G401 (cell line): Measurements from ENCODE around the gene ADAP2. TPM values are rescaled to one million over a fixed set of nuclear protein-coding genes. Genes with fewer than 3 reads are reported as not detected.
A peak's percentile ranks its signal among the peaks of the same experiment; 100 is the strongest.
"Not testable (repeated sequence)": the region's sequence is repeated elsewhere in the genome, so short reads cannot be mapped to it uniquely, and the experiment has no call there.

ENCODE experiments used
- DNase-seq: peaks from one replicate; pipeline ENCODE4 v3.0.0-alpha.2; 2015; ENCODE audit warnings: low spot score
- in situ Hi-C: cut with HindIII; loops from 2 replicates; pipeline ENCODE4 v1.10.0; 2016; ENCODE audit warnings: low sequenced_read_pairs, mixed read lengths
- total RNA-seq: library from RNA; depleted of rRNA; stranded (reverse); fragments of >200 nt; shearing (Covaris generic); gene quantifications from 2 replicates; pipeline ENCODE4 v1.2.3, GENCODE V29; 2014

Gene ADAP2
- total RNA-seq, 1 experiment from 2014 or later = 3.7 TPM

DNA sequence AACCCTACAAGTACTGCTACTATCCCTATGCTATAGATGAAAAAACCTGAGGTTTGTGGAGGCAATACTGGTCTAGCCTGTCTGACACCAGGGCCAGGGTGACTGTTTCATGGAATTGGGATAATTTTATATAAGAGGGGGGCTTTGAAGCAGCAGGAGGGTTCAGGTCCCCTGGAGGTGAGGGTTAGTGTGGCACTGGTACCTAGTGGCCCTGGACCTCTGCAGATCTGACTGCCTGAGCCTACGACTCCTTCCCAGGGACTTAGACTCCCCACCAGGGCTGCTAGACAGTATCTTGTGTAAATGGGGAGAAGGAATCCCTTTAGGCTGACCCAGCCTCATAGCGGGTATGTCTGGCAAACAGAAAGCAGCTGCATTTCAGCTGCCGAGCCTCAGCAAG lies 6.8 kb downstream of the ADAP2 start:
- DNase-seq = no peak
- in situ Hi-C loops = no loop called here

DNA sequence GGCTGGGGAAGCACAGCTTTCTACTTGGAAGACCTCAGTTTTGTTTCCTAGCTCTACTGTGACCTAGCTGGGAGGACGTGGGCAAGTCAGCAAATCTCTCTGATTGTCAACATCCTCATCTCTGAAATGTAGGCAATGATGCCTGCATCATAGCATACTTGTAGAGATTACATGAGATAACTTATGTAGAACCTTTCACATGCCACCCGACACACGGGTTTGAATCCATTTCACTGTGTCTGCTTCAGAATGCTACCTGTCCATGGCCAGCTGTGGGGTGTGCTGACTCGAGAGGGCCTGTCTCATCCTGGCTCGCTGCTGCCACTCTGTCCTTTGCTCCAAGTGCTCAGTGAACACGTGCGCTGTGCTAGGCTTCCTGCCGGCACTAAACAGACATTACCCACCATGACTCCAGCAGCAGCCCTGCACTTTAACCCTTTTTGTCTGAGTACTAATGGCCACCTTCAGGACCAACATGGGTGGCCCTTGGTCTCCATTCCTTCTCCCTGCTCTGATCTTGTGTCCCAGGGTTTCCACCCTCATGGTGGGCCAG lies 7.4 kb downstream of the ADAP2 start:
- in situ Hi-C loops = no loop called here
- DNase-seq = no peak

DNA sequence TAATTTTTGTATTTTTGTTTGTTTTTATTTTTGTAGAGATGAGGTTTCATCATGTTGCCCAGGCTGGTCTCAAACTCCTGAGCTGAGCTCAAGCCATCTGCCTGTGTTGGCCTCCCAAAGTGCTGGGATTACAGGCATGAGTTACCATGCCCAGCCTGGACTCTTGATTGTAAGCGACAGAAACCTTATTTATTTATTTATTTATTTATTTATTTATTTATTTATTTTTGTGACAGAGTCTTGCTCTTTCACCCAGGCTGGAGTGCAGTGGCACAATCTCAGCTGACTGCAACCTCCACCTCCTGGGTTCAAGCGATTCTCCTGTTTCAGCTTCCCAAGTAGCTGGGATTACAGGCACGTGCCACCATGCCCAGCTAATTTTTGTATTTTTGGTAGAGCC lies 8.1 kb downstream of the ADAP2 start:
- in situ Hi-C loops, DNase-seq: not testable (repeated sequence)

DNA sequence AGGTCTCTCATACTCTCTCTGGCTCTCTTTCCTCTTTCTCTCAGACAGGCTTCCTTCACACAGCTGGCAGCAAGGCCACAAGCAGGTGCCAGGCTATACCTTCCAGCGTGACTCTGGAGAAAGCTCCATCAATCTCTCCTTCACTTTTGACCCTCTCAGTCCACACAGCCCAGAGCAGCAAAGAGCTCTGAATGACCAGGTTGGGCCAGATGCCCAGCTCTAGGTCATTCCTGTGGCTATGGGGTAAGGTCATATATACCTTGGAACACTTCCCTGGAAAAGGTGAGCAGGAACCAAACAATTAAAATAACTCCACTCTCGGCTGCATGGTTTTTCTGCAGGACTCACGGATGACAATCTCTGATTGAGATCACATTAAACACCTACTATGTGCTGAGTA lies 8.8 kb downstream of the ADAP2 start:
- no peak for DNase-seq
- in situ Hi-C loops = no loop called here

DNA sequence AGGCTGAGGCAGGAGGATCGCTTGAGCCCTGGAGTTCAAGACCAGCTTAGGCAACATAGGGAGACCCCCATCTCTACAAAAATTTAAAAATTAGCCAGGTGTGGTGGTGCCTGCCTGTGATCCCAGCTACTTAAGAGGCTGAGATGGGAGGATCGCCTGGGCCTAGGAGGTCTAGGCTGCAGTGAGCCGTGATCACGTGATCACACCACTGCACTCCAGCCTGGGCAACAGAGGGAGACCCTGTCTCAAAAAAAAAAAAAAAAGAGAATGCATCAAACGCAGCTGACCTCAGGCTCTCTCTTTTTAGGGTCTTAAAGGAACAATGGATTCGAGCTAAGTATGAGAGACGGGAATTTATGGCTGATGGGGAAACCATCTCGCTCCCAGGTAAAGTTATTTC lies 9.8 kb downstream of the ADAP2 start:
- DNase-seq, in situ Hi-C loops: not testable (repeated sequence)

DNA sequence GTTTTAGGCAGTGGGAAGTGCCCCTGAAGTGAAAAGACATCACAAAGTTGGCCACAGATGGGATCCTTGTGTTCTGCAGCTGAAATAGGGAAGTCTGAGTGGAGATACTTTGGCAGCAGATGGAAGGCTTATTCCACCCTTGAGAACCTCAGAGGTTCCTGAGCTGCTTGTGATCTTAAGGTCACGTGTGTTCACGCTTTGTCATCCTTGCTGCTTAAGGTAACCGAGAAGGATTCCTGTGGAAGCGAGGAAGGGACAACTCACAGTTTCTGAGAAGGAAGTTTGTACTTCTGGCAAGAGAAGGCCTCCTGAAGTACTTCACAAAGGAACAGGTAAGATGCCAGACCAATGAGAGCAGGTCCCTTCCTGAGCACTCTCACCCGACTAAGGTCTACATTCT lies 12.2 kb downstream of the ADAP2 start:
- in situ Hi-C loops = no loop called here

DNA sequence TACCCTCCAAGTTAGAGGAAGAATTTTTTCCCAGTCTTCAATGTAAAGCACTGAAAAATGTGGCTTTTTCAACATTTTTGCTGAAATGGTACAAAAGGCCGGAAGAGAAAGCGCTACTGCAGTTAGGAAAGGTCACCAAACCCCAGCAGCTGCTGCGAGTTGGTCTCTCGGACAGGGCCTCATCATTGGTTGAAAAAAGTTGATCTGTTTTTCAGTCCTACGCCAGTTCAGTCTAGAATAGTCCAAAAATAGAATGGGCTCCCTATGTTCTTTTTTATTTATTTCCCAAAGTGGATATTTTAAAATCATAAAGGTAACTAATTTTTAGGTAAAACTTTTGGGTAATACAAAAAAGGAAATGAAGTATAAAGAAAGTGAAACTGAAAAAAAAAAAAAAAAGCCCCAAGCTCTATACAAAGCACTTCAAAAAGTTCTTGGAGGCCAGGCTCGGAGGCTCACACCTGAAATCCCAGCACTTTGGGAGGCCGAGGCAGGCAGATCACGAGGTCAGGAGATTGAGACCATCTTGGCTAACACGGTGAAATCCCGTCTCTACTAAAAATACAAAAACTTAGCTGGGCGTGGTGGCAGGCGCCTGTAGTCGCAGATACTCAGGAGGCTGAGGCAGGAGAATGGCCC lies 17.4 kb downstream of the ADAP2 start:
- in situ Hi-C loops = no loop called here

More for the DNA sequence above, 12.2 kb downstream of the ADAP2 start:
- DNase-seq = no peak

DNA sequence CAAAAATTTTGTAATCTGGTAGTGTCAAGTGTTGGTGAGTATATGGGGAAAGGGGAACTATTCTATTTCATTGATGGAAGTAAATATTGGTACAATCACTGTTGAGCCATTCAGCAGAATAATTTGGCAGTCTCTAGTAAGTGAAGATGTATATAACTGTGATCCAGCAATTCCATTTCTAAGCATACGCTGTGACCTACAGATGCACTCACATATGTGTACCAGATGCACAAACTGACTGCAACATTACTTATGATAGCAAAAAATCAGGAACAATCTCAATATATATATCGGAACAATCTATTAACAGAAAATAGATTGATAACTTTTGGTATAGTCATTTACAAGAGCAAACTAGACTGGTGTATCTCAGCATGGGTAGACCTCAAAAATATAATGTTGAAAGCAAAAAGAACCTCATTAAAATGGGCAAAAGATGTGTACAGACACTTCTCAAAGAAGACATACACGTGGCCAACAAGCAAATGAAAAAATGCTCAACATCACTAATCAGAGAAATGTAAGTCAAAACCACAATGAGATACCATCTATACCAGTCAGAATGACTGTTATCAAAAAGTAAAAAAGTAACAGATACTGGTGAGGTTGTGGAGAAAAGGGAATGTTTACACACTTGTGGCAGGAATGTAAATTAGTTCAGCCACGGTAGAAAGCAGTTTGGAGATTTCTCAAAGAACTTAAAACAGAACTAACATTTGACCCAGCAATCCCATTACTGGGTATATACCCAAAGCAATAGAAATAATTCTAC lies 20.7 kb downstream of the ADAP2 start:
- DNase-seq = no peak
- in situ Hi-C loops = no loop called here

More for the DNA sequence above, 17.4 kb downstream of the ADAP2 start:
- DNase-seq = no peak

DNA sequence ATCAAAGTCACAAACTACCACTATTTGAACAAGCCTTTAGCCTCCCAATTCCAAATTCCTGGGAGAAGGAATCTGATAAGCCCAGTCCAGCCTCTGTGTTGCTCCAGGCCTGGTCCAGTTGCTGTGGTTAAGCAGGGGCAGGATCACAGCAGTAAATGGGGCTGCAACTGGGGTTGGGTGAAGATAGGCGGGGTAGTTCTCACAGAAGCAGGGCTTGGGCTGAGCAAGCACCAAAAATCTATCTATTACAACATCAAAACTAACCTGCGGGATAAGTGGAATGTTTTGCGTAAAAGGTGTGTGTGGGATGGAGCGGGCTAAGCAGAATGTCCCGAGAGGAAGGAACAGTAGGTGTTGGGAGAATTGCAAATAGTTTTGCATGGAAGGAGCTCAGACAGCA lies 26.1 kb downstream of the ADAP2 start:
- in situ Hi-C loops = no loop called here
- no peak for DNase-seq

DNA sequence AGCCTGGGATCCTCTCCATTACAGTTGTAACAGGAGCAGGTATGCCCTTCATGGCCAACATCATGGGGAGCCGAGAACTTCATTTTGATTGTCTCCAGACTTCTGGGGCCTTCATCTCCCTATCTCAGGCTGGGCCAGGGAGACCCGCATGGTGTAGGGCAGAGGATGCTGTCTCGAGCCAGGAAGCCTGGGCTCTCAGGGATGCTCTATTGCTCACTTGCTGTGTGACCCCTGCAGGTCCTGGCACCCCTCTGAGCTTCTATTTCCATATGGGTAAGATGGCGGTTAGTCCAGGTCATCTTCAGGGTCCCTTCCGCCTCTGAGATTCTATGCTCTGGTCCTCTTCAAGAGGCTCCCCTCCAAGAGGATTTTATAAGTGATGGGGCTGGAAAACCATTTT lies 28.4 kb downstream of the ADAP2 start:
- in situ Hi-C loops = loop anchor here (10.0 kb wide), 1 partner anchor 435 kb away; no protein-coding TSS in a partner anchor

DNA sequence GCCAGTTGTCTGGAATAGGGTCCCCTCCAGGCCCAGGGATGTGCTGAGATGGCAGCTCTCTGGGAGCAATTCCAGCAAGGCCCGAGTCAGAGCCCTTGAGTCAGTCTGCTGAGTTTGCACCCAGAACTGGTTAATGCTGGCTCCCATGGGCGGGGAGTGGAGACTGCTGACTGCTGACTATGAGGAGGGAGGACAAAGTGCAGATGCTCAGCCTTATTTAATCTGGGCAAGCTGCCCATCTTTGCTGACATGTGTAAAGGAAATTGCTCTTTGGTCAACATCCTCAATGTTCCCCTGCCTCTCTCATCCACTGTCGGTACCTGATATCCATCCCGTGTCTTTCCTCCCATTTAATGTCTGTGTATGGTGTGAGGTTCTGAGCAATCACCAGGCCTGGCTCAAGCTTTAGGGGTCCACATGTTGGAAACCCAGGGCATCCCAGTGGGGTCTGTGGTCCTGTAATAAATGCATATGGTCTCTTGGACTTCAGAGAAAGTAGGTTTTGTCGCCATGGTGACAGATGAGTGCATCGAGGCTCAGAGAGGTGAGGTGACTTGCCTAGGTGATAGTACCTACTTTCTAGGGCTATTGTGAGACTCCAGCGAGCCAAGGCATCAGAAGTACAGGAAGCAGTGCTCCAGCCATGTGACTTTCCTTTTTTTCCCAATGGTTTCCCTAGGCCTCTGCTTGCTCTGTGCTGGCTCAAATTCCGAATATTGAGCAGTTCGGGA lies 29.1 kb downstream of the ADAP2 start:
- in situ Hi-C loops = loop anchor here (10.0 kb wide), 1 partner anchor 434 kb away; no protein-coding TSS in a partner anchor
- peak; percentile 4 for DNase-seq

More for the DNA sequence above, 28.4 kb downstream of the ADAP2 start:
- DNase-seq = no peak

DNA sequence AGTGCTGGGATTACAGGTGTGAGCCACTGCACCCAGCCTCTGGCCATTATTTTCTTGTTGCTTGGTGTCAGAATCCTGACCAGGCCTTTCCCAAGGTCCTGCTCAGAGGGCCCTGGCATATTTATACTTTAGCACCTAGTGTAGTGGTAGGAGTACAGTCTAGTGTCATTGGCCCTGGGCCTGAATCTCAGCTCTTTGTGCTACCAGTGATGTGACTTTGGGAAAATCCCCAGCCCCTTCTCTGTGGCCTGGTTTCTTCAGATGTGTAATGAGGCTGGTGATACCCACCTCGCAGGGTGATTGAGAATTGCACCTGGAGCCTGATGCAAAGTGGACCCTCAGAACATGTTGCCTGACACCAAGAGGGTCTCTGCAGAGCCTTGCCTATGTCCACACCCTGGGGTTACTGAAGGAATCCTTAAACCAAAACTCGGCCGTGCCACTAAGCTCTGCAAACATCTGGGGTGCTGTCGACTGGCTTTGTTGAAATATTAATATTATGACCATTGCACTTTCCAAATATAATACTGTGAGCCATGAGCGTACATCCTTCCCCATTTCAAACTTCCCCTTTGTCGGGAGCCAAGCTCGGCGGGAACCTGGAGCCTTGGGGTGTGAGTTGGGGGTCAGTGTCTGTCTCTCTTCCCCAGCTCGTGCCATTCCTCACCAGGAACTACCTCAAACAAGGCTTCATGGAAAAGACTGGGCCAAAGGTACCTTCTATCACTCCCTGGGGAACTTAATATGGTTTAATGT lies 31.1 kb downstream of the ADAP2 start:
- in situ Hi-C loops = loop anchor here (10.0 kb wide), 1 partner anchor 432 kb away; no protein-coding TSS in a partner anchor
- DNase-seq = no peak

DNA sequence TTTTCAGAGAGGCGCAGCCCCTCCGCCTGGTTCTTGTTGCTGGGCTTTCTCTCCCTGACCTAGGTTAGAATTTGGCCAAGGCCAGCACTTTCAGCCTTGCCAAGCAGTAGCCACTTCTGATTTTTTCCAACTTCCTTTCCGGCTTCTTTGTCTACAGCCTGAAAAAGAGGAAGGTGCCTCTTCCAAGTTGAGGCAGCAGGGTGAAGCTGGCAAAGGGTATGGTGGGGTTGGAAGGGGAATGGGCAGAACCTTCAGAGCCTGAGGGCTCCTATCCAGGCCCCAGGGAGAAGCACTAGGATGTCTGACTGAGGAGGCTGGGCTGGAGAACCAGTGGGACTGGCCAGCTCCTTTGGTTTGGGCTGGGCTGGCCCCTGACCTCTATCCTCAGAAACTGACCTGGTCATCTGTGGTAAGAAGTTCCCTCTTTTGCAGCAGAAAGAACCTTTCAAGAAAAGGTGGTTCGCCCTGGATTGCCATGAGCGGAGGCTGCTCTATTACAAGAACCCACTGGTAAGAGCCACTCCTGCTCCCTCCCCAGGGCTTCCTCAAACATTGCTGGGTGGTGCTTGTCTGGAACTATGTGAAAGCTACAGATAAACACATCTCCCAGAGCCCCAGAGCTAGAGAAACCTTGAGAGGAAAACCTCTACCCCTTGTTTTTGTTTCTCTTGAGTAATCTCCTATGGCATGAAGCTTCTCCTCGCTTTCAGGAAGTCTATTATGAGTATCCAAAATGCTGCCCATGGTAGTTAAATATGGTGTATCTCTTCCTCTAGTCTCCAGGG lies 32.5 kb downstream of the ADAP2 start:
- in situ Hi-C loops = loop anchor here (10.0 kb wide), 1 partner anchor 431 kb away; no protein-coding TSS in a partner anchor
- DNase-seq = no peak

DNA sequence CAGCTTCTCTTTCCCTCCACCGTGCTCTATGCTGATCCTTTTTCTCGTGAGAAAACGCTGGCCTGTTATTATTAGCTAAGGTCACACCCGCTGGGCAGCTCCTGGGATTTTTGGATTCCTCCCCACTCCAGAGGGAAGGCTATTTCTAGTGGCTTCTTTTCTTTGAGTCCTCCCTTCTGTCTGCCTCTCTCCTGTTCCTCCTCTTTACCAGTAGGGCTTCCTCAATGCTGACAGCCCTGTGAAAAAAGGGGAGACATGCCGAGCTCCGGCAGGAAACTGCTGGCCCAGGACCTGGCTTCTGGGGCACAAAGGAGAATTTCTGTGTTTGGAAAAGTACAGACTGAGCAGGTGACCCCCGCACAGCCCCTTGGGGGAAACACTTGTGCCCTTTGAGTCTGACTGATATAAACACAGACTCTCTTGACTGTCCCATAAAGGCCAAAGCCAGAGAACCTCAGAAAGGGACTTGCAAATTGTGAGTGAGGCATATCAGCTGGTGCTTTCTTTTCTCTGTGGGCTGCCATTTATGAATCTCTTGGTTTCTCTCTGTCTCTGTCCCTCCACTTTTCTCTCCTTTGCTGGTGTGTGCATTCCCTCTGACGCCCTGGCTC lies 35.1 kb downstream of the ADAP2 start:
- in situ Hi-C loops = loop anchor here (10.0 kb wide), 1 partner anchor 428 kb away; no protein-coding TSS in a partner anchor

DNA sequence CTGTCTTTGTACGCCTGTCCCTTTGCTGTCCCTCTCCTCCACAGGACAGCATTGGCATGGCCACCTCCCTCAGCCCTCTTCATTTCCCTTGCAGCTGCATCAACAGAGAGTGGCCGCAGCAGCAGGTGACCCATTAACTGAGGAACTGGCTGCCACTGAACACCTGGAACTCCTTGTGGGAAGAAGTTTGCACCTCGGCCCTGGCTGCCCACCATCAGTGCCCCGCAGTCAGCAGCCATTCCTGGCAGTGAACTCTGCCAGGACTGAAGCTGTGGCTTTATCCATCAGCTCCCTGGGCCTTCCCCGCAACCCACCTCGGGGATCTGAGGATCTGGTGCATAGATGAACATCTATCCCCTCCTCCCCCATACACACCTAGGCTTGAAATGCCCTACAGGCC lies 36.0 kb downstream of the ADAP2 start:
- in situ Hi-C loops = loop anchor here (10.0 kb wide), 1 partner anchor 427 kb away; no protein-coding TSS in a partner anchor
- DNase-seq = no peak

More for the DNA sequence above, 35.1 kb downstream of the ADAP2 start:
- peak; percentile 41 for DNase-seq

DNA sequence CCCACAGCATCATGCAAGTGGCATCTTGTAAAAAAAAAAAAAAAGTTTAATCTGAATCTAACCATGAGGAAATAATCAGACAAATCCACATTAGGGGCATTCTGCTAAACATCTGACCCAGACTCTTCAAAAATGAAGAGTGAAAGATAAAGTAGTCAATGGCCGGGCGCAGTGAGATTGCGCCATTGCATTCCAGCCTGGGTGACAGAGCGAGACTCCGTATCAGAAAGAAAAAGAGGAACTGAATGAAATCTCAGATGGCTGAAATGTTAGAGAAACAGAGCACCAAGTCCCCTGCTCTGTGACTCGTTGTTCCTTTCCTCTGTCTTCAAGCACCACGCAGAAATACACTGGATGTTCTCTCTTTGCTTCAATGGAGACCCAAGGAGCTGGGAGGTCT lies 36.4 kb downstream of the ADAP2 start:
- in situ Hi-C loops = loop anchor here (10.0 kb wide), 1 partner anchor 427 kb away; no protein-coding TSS in a partner anchor
- DNase-seq = no peak
